Loucy (cell line): ENCODE measurements around the gene OR5A1.

ENCODE experiments used
- H2AFZ ChIP-seq: fragments of 200-600 bp; sonication (generic); 2 replicates; pipeline ENCODE4 v1.6.0; 2016; ENCODE audit warnings: antibody characterized with exemption, mild to moderate bottlenecking, low read length, moderate library complexity
- H3F3A ChIP-seq: fragments of 200-600 bp; 2 replicates; pipeline ENCODE4 v1.6.0; 2016; ENCODE audit warnings: antibody characterized with exemption, low read depth, mild to moderate bottlenecking
- H3K27me3 ChIP-seq: fragments of 200-600 bp; sonication (generic); 2 replicates; pipeline ENCODE4 v1.6.1; 2014; ENCODE audit warnings: low read length, mild to moderate bottlenecking; ENCODE audit not compliant: insufficient read depth, poor library complexity, severe bottlenecking
- H3K36me3 ChIP-seq: fragments of 200-600 bp; sonication (generic); 2 replicates; pipeline ENCODE4 v1.6.1; 2016; ENCODE audit warnings: low read length; ENCODE audit not compliant: insufficient read depth
- H3K4me1 ChIP-seq: fragments of 200-600 bp; sonication (generic); 2 replicates; pipeline ENCODE4 v1.5.1; 2014; ENCODE audit warnings: low read length, mild to moderate bottlenecking; ENCODE audit not compliant: insufficient read depth, poor library complexity, severe bottlenecking
- H3K4me2 ChIP-seq: fragments of 200-600 bp; sonication (generic); 2 replicates; pipeline ENCODE4 v1.6.0; 2014; ENCODE audit warnings: antibody characterized with exemption, low read length, low read depth, mild to moderate bottlenecking; ENCODE audit not compliant: poor library complexity, severe bottlenecking
- H3K4me3 ChIP-seq: fragments of 200-600 bp; sonication (generic); 2 replicates; pipeline ENCODE4 v1.5.1; 2014; ENCODE audit warnings: low read length, mild to moderate bottlenecking, mixed read lengths; ENCODE audit not compliant: poor library complexity, severe bottlenecking
- H3K79me2 ChIP-seq: fragments of 200-600 bp; sonication (generic); 2 replicates; pipeline ENCODE4 v1.6.1; 2014; ENCODE audit warnings: low read length; ENCODE audit not compliant: insufficient read depth
- H3K9ac ChIP-seq: fragments of 200-600 bp; sonication (generic); 2 replicates; pipeline ENCODE4 v1.6.0; 2014; ENCODE audit warnings: mild to moderate bottlenecking, low read depth, low read length, moderate library complexity; ENCODE audit not compliant: poor library complexity, severe bottlenecking
- H3K9me2 ChIP-seq: fragments of 200-600 bp; sonication (generic); replicated peaks from 2 replicates; pipeline ENCODE4 v1.6.1; 2016; ENCODE audit warnings: low read depth, low read length, mixed read lengths
- H3K9me3 ChIP-seq: fragments of 200-600 bp; sonication (generic); 2 replicates; pipeline ENCODE4 v1.6.1; 2014; ENCODE audit warnings: mild to moderate bottlenecking, antibody characterized with exemption, low read length, low read depth; ENCODE audit not compliant: insufficient read depth
- H4K20me1 ChIP-seq: fragments of 200-600 bp; sonication (generic); 2 replicates; pipeline ENCODE4 v1.6.0; 2014; ENCODE audit warnings: antibody characterized with exemption, low read length, mild to moderate bottlenecking; ENCODE audit not compliant: insufficient read depth, poor library complexity, severe bottlenecking
- CTCF ChIP-seq: fragments of 200-600 bp; sonication (generic); conservative IDR thresholded peaks from 2 replicates; pipeline ENCODE4 v1.5.1; 2014; ENCODE audit warnings: mild to moderate bottlenecking, antibody characterized with exemption, low read length
- EZH2phosphoT487 ChIP-seq: fragments of 200-600 bp; IDR thresholded peaks from 2 replicates; pipeline ENCODE4 v1.6.1; 2018; ENCODE audit warnings: antibody characterized with exemption, mild to moderate bottlenecking, moderate library complexity, borderline replicate concordance

The OR5A1 gene

GRCh38 chr11:59475176-59475575, 38.9 kb downstream of the OR5A1 start:
- H3K79me2 ChIP-seq: no peaks in the 10 kb centered on the region
- H3K27me3 ChIP-seq: no peaks in the 10 kb centered on the region
- H3K9me3 ChIP-seq: no peaks in the 10 kb centered on the region
- H3K4me1 ChIP-seq: peaks cover 5% of the 10 kb centered on the region
- no peak overlapping the region for H3K4me3 ChIP-seq
- no peaks in the 10 kb centered on the region for H3K9me2 ChIP-seq
- no peaks in the 10 kb centered on the region for H3K36me3 ChIP-seq
- no peak for TF ChIP-seq EZH2phosphoT487
- TF ChIP-seq CTCF: no peak
- H3K4me2 ChIP-seq: no peak overlapping the region
- no peaks in the 10 kb centered on the region for H3F3A ChIP-seq
- H4K20me1 ChIP-seq: no peaks in the 10 kb centered on the region
- no peak overlapping the region for H3K9ac ChIP-seq
- no peak overlapping the region for H2AFZ ChIP-seq

DNA sequence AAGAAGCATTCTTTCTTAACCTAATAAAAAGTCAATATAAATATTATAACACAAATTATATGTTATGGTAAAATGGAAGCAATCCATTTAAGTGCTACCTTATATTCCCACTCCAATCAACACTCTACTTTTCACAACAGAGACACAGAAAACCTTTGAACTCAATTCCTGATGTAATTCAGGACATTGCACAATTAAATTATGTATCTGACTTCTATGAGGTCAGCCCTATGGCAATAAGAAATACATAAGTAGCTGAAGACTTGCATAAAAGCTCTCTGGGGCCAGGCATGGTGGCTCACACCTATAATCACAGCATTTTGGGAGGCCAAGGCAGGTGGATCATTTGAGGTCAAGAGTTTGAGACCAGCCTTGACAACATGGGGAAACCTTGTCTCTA, 43.6 kb downstream of the OR5A1 start:
- Histone ChIP-seq H4K20me1 (no peaks in the 10 kb centered on the region), H3K27me3 (no peaks in the 10 kb centered on the region), H3F3A (no peaks in the 10 kb centered on the region), H3K4me1 (peaks cover 5% of the 10 kb centered on the region), H3K79me2 (no peaks in the 10 kb centered on the region), H3K9ac (no peak overlapping the region), H2AFZ (no peak overlapping the region), H3K9me2 (no peaks in the 10 kb centered on the region), H3K36me3 (no peaks in the 10 kb centered on the region), H3K4me2 (no peak overlapping the region), H3K4me3 (no peak overlapping the region), H3K9me3 (no peaks in the 10 kb centered on the region)
- TF ChIP-seq CTCF: no peak
- no peak for TF ChIP-seq EZH2phosphoT487

- Histone ChIP-seq H3F3A (no peaks in the 10 kb centered on the region), H4K20me1 (no peaks in the 10 kb centered on the region), H2AFZ (no peak overlapping the region), H3K4me1 (peaks cover 1% of the 10 kb centered on the region), H3K79me2 (no peaks in the 10 kb centered on the region), H3K9me3 (no peaks in the 10 kb centered on the region), H3K27me3 (no peaks in the 10 kb centered on the region), H3K4me2 (no peak overlapping the region), H3K9ac (no peak overlapping the region), H3K9me2 (no peaks in the 10 kb centered on the region), H3K4me3 (no peak overlapping the region), H3K36me3 (no peaks in the 10 kb centered on the region)
- TF ChIP-seq EZH2phosphoT487 (no peak), CTCF (no peak)
Observed at GRCh38 chr11:59480359-59480758, 44.1 kb downstream of the OR5A1 start.
